NCI-H1105 (cell line): ENCODE data around the gene TUBGCP2.
"Not testable (repeated sequence)": the region's sequence is repeated elsewhere in the genome, so short reads cannot be mapped to it uniquely, and the experiment has no call there.

ENCODE experiments used
- DNase-seq: peaks from one replicate; lab custom pipeline; 2025; lab: John Stamatoyannopoulos, UW

The TUBGCP2 gene

DNA sequence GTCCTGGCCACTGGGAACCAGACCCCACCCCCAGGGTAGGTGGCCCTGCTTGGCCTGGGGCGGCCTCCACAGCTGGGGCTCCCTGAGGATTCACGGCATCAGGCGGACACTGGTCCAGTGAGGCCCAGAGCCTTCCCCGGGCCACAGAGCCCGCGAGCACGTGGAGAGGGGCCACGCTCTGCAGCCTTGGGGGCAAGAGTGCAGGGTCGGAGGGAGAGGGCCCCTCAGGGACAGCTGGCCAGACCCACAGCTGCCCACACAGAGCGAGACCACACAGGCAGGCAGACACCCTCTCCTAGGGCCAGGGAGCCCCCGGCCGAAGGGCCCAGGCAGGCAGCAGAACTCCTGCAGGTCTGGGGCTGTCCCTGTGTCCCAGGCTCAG is 60.3 kb downstream of the TUBGCP2 start:
- DNase-seq, result no peak

DNA sequence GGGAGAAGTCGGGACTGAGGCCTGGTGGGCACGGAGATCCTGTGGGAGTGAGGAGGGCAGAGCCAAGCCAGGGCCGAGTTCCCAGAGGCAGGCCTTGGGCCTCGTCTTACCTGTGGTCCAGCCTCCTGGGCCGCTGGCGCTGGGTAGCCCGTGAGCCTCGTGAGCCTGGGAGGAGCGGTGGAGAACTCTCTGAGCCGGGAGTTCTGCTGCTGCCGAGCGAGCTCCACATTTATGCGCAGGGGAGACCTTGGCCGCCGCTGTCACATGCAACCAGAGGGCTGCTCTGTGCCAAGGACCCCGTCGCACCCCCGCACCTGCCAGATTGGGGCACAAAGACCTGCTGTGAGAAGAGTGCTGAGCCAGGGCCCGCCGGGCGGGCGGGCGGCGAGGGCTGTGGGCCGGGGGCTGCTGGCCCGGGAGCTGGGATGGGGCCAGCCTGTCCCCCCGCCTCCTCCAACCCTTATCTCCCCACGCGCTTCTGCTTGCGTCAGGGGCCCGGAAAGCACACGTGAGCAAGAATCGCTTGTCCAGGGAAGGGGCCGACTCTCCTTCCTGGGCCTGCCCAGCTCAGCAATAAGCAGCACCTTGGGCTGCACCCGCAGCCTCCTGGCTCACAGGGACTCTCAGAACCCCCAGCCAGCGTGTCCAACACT is 60.9 kb downstream of the TUBGCP2 start:
- no peak for DNase-seq

DNA sequence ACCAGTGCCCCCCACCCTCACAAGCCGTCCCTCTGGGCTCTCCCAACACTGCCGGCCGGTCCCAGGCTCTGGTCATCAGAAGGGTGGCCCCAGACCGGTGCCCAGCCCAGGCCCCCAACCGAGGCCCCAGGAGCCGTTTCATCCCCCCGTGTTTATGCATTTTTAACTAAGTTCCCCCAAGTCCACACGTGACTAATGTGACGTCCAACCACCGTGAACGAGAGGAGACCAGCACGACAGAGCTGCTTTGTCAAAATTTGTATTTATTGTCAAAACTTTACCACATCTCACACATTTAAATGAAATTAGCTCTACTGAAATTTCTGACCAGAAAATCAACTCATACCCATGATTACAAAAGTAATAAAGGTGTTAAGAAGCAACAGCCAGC is 62.4 kb downstream of the TUBGCP2 start:
- no peak for DNase-seq

DNA sequence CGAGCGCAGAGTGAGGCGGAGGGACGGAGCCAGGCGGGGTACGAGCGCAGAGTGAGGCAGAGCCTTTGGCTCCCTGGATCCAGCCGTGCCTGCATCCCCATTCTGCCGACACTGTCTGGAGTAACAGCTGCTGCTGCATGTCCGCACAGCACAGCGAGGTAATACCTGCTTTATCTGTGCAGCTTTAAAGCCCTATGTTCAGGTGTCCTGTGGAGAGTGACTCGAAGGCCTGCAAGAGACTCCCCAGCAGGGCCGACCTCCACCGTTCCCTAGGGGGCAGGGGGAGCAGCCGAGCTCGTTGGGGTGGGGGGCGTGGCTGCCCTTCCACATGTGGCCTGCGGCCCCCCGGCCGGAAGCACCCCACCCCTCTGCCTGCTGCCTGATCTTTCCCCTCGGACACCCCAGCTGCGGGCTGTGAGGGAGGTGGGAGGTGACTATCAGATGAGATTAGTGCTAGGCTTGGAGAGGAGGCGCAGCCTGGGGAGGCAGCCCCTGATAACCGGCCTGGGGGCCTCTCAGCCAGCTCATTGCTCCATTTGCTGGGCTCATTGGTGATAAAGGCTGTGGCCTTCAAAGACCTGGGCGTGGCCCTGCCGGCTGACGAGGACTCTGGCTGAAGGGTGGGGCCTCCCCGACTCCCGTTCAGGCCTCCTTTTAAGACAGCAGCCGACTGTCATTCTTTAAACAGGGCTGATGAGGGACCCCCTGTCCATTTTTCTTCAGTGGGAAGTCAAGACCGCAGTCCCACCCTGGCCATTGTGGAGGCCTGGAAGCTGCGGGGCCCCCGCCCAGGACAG is 63.0 kb downstream of the TUBGCP2 start:
- no peak for DNase-seq

DNA sequence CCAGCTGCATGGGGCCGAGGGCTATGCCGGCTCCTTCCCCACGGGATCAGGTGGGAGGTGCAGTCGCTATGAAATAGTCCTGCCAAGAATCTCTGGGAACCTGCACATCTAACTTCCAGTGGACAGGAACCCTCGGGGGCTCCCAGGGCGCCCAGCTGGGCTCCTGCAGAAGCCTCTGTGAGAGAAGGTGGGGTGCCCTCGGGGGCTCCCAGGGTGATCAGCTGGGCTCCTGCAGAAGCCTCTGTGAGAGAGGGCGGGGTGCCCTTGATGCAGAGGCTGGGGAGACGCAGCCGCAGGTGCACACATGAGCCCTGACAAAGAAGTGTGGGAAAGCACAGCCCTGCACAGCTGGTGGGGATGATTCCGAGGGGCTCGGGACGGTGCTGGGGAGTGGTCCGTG is 65.1 kb downstream of the TUBGCP2 start:
- no peak for DNase-seq

DNA sequence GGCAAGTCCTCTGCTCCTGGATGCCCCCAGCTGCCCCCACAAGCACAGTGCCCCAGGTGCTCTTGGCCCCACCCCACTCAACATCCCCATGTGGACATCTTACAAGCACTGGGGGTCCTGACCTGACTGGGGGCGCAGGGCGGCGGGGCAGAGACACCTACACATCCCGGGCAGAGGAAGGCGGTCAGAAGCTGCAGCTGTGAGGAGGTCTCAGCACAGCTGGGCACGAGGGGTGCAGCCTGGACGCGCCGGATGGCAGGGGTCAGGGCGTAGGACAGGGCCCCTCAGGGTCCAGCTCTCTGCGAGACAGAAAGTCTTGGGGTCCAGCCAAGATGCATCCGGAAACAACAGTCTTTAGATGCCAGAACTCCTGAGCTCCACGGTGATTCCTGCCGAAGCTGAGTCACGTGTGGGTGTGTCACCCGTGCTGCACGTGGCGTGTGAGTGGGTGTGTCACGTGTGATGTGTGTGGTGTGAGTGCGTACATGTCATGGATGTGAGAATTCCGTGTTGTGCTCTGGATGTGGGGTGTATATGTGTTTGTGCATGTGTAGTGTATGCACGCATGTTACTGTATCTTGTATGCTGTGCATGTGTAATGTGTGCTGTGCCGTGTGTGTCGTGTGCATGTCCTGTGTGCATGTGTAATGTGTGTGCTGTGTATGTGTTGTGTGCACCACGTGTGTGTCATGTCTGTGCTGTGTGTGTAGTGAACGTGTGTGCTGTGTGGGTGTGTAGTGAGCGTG is 65.9 kb downstream of the TUBGCP2 start:
- no peak for DNase-seq

DNA sequence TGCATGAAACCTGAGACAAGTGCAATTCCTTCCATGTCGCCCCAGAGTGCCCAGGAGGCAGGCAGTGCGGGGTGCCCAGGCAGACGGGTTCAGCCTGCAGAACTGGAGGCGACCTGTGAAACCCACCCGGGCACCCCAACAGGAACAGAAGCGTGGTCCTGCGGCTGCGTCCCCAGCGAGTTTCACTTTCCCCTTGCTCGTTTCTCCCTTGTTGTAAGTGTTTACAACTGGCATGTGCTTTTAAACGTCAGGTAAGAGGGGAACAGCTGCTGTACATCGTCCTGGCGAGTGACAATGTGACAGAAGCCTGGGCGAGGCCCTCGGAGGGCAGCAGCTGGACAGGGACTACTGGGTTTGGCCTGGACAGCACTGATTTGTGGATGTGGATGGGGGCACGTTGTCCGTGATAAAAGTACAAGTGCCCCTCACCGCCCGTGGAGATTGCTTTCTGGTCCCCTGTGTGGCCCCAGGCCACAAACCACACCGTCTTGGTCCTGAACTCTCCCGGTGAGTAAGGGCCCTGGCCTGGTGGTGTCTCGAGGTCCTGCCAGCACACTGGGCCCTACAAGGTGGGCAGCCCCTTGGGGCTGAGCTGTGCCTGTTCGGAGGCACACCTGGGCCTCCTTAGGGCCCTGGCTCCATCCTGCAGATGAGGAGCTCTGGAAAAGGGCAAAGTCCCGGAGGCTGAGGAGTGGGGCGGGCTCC is 67.0 kb downstream of the TUBGCP2 start:
- no peak for DNase-seq

DNA sequence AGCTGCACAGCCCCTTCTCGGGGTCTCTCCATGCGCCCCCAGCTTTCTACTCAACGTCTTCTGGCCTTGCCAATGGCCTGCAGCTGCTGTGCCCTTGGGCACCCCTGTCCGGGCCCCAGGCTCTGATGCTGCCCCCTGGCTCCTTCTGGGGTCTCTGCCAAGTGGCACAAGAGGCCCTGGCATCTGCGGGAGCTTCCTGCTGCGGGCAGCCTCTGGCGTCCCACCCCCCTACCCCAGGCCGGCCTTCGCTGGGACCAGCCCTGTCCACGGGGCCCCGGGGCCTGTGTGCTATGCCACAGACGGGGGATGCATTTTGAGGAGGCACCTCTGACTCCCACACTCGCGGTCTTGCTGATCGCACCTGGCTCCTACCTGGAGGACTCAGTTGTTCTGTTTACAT is 68.7 kb downstream of the TUBGCP2 start:
- DNase-seq, result no peak

DNA sequence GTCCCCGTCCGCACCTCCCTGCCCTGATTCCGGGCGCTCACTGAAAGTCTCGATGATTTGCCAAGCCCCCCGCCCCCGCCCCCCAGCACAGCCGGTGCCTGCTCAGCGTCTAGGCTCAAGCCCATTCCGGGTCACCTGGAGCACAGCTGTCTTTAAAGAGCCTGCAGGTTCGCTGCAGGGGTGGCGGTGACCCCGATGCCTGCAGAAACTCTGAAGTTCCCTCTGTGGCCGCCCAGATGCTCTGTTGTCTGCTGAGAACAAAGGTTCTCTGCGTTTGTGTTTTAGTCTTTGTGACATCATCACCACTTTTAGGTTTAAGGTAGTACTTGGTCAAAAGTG is 70.2 kb downstream of the TUBGCP2 start:
- no peak for DNase-seq

DNA sequence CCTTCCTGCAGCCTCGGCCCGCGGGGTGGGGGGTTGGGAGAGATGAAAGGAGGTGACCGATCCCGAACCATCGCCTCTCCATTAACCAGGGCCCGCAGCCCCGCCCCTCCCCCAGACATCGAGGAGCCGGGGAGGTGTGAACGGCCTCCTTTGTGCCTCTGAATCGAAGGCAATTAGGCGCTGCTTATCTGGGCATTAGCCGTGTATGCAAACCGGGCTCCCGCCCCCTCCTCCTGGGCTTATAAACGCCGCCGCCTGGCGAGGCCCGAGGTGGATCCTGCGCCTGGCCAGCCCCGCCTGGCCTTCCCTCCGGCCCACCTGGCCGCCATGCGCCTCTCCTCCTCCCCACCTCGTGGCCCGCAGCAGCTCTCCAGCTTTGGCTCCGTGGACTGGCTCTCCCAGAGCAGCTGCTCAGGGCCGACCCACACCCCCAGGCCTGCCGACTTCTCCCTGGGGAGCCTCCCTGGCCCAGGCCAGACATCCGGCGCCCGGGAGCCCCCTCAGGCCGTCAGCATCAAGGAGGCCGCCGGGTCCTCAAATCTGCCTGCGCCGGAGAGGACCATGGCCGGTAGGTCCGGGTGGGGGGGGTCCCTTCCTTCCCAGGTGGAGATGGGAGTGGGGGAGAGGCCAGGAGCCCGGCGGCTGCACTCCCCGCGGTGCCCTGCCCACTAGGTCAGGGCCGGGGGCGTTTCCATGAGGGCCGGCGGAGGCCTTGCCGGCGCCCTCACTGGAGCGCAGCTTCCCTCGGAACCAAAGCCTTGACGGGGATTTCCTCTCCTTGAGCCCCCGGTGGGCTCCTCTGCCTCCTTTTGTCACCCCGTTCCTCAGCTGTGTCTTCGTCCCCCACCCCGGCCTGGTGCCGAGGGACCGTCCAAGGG is 70.8 kb downstream of the TUBGCP2 start, which contains the start of gene VENTX:
TSS of gene VENTX (plus strand) at position 268 of the 878 bp plus-strand sequence. CDS start at position 328, 60 bp downstream.
- peak; percentile 27 for DNase-seq

DNA sequence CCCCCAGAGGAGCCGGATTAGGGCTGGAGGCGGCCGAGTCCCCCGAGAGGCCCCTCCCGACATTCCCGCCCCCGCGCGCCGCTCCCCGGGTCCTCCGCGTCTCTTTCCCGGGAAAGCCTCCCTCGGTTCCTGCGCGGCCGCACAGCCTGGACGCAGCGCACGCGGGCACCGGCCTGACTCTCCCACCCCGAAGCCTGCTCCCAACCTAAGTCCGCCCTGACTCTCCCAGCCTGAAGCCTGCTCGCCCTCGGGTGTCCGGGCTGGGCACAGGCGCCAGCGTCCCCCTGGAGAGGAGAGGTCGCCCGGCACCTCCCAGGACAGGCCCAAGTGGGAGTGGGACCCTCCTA is 71.5 kb downstream of the TUBGCP2 start:
- no peak for DNase-seq

DNA sequence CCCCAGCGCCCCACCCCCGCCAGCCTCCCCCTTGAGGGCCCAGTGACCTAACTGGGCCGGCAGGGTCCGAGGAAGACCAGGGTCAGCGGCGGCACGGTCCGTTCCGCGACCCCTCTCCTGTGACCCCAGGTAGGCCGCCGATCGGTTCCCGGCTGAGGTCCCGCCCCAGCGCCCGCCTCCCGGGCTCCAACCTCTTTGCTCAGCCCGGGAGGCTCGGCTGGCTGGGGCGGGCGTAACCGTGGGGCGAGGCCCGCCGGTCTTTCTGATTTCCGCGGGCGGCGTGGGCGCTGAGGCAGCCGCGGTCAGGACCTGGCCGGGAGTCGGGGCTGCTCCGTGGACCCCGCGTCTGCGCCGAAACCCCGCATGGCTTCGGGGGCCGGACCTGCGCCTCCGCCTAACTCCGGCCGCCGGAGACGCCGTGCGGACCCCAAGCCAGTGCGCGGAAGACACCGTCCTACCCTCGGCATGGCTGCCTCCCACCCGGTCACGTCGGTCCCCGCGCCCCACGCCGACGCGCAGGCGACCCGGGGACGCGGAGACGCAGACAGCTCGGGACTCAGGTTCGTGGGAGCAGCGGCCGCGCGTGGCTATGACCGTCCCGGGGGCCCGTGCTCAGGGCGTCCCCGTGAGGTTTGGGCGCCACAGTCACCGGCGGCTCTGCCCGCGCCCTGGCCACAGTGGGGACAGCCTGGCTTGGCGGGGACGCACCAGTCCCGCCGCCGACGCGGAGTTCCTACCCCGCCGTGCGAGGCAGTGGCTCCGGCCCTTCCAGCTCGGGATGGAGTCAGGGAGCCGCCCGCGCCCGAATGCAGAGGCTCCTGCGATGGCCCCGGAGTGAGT is 72.1 kb downstream of the TUBGCP2 start:
- DNase-seq, result no peak

DNA sequence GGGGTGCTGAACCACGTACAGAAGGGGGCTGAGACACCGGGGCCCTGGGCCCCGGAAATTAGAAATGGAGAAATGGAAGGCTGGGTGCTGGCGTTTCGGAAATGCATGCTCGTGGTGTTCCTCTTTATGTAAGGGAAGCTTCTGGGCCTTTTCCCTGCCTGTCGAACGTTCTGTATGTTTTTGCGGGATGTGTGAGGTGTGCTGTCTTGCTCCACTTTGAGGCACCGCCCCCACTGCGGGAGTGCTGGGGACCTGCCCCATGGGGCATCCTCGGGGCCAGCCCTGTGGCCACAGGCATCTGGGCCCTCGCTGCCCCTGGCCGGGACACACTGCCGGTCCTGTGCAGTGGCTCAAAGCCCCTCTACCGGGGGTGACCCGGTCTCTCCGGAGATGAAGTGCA is 72.7 kb downstream of the TUBGCP2 start:
- DNase-seq, result no peak

DNA sequence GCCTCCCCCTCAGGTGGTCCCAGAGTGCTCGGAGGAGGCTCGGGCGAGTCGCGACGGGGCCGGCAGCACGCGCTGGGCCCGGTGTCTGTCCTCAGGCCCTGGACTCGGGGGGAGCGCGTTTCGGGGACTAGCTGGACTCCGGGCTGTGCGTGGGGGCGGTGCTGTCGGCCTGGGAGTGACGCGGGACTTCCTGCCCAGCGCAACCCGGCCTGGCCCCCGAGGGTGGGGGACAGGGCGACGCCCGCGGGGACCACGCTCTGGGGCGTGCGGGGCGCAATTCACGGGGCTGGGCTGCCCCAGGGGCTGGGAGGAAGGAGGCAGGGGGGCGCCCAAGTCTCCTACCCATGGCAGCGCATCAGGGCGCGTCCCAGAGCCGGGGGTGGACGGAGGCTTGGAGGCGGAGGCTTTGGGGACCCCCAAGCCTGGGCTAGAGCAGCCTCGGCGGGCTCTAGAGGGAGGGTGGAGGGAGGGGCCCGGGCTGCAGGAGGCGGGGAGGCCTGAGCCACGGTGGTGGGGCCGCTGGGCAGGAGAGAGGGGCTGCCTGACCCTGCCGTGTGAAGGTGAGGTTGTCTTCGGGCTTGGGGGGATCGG is 73.3 kb downstream of the TUBGCP2 start:
- no peak for DNase-seq

DNA sequence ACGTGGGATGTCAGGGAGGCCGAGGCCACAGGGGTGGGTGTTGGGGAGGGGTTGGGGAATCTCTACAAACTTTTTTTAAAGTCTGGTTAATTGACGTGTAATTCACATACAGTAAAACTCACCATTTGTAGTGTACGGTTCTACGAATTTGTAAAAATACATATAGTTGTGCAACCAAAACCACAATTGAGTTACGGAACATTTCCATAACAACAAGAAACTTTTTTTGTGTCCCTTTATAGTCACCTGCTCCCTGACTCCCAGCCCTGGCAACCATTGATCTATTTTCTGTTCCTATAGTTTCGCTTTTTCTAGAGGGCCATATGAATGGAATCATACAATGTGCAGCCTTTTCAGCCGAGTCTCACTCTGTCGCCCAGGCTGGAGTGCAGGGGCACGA is 73.9 kb downstream of the TUBGCP2 start:
- not testable (repeated sequence) for DNase-seq

DNA sequence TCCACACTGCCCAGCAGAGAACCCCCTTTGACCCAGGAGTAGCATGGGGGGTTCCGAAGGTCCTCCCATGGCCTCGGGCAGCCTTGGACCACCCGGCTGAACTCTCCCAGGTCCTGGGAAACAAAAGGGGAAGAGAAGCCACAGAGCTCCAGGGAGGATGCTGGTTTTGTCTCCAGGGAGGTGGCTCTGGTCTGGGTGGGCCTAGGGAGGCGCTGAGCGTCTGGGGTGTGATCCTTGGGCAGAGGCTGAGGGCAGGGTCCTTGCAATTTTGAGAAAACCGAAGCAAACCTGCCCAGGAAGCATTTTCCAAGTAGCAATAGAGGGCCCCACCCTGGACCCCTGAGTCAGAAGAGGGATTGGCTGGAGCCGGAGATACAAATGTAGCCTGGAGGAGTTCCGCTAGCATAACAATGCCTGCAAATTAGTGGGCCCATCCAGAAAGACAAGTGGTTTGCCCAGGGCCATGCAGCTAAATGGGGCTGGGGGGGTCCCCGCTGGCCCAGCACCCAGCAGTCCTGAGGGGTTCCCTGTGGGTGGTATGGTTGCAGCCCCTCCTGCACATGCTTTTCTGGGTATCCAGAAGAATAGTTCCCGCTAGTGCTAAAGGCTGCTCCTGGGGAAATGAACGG is 76.6 kb downstream of the TUBGCP2 start:
- DNase-seq, result no peak

DNA sequence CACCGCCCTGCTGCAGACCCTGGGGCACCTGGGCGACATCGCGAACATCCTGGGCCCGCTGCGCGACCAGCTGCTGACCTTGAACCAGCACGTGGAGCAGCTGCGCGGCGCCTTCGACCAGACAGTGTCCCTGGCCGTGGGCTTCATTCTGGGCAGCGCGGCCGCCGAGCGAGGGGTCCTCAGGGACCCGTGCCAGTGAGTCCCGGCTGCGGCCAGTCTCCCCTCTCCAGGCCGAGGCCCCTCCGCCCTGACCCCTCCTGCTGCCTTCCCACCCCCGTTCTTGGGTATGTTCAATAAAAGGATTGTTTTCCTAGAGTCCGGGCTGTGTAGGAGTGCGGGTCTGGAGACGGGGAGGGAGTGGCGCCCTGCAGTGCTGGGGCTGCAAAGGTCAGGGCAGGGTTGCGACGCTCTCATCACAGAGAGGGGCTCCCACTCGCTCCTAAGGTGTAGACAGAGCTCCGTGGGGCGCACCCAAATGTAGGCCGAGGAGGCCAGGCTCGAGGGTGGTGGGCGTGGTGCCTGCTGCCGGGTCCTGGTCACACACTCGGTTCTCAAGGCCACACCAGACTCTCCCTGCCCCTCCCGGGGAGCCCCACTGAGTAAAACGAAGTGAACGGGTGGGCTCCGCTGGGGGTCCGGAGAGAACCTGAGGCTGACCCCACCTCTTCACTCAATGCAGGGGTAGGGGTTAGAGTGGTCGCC is 77.3 kb downstream of the TUBGCP2 start:
- DNase-seq, result no peak

DNA sequence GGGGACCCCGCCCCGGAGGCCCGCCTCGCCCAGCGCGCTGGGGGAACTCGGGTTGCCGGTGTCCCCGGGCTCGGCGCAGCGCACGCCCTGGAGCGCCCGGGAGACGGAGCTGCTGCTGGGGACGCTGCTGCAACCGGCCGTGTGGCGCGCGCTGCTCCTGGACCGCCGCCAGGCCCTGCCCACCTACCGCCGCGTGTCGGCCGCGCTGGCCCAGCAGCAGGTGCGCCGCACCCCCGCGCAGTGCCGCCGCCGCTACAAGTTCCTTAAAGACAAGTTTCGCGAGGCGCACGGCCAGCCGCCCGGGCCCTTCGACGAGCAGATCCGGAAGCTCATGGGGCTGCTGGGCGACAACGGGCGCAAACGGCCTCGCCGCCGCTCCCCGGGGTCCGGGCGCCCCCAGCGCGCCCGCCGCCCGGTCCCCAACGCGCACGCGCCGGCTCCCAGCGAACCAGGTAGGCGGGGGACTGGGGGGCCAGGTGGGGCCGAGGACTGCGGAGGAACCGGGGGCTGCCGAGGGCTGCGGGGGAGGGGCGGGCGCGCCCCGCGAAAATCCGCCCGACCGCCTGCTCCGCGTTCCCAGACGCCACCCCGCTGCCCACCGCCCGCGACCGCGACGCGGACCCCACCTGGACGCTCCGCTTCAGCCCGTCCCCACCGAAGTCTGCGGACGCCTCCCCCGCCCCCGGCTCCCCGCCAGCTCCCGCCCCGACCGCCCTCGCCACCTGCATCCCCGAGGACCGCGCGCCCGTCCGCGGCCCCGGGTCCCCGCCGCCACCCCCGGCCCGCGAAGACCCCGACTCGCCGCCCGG is 78.1 kb downstream of the TUBGCP2 start:
- DNase-seq, result peak; percentile 25
